Endothelial cell of umbilical vein (primary cell): Measurements from ENCODE around the gene RELN. TPM values are rescaled to one million over a fixed set of nuclear protein-coding genes. Genes with fewer than 3 reads are reported as not detected.
A peak's percentile ranks its signal among the peaks of the same experiment; 100 is the strongest.

ENCODE experiments used
- BruUV-seq: library from RNA; stranded (reverse); fragments of 400-500 nt; replicated peaks from 2 replicates; lab custom pipeline; 2021; lab: Mats Ljungman, UMichigan
- CTCF ChIA-PET: fragments of 300-600, 350-600 bp; sonication (Branson Sonifier 250); formaldehyde crosslinking; loops from one replicate; lab custom pipeline; 2021; ENCODE audit warnings: antibody characterized with exemption, inconsistent platforms; lab: Charles Lee
- POLR2A ChIA-PET: fragments of 300-600, 350-600 bp; sonication (Branson Sonifier 250); formaldehyde crosslinking; loops from one replicate; lab custom pipeline; 2021; ENCODE audit warnings: antibody characterized with exemption, inconsistent platforms; lab: Charles Lee
- DNase-seq: peaks from one replicate; pipeline ENCODE4 v3.0.0-alpha.2; 2011; ENCODE audit warnings: low read depth, low spot score
- FAIRE-seq: peaks from 2 replicates; lab custom pipeline; 2011; peaks lifted over from hg19 to GRCh38; lab: Jason Lieb, UNC
- H2AFZ ChIP-seq: 2 replicates; pipeline ENCODE4 v1.6.0; 2012; ENCODE audit warnings: low read depth, low read length, control low read depth, inconsistent platforms
- H3K27ac ChIP-seq: 2 replicates; pipeline ENCODE4 v1.5.1; 2011; ENCODE audit warnings: low read depth, mild to moderate bottlenecking, control low read depth, low read length, moderate library complexity; ENCODE audit not compliant: insufficient read depth
- H3K27me3 ChIP-seq, 2 experiments: 2 replicates each; pipeline versions ENCODE4 v1.6.0 to v1.6.1; 2011; ENCODE audit warnings: low read length in 2 of 2, mixed read lengths in 1 of 2; ENCODE audit not compliant: control insufficient read depth in 2 of 2, insufficient read depth in 2 of 2
- H3K36me3 ChIP-seq, 2 experiments: 2 replicates in 1 of 2; 3 replicates in 1 of 2; pipeline ENCODE4 v1.5.1; 2011; ENCODE audit warnings: low read length in 2 of 2, mild to moderate bottlenecking in 1 of 2, moderate library complexity in 1 of 2; ENCODE audit not compliant: control insufficient read depth in 2 of 2, insufficient read depth in 2 of 2; ENCODE audit errors: extremely low read depth in 1 of 2
- H3K4me1 ChIP-seq: 3 replicates; pipeline ENCODE4 v1.5.1; 2011; ENCODE audit warnings: mild to moderate bottlenecking, low read length; ENCODE audit not compliant: control insufficient read depth, insufficient read depth; ENCODE audit errors: extremely low read depth
- H3K4me2 ChIP-seq: 2 replicates; pipeline ENCODE4 v1.6.1; 2011; ENCODE audit warnings: low read length, control low read depth, mixed read lengths; ENCODE audit not compliant: insufficient read depth
- H3K4me3 ChIP-seq, 3 experiments: fragments of 200-600 bp in 1 of 3; sonication (generic), shearing (Covaris generic) in 1 of 3; replicated peaks in 1 of 3; 2 replicates each; pipeline ENCODE4 v1.5.1; 2011 to 2016; ENCODE audit warnings: control low read depth in 3 of 3, low read length in 3 of 3, mild to moderate bottlenecking in 2 of 3, inconsistent platforms in 1 of 3, low read depth in 1 of 3, moderate library complexity in 1 of 3; ENCODE audit not compliant: insufficient read depth in 1 of 3
- H3K79me2 ChIP-seq: 2 replicates; pipeline ENCODE4 v1.6.0; 2012; ENCODE audit warnings: low read length, inconsistent platforms; ENCODE audit not compliant: control insufficient read depth, insufficient read depth
- H3K9ac ChIP-seq: replicated peaks from 2 replicates; pipeline ENCODE3; 2011; ENCODE audit warnings: low read length, control low read depth; ENCODE audit not compliant: insufficient read depth; ENCODE audit errors: extremely low read depth
- H3K9me1 ChIP-seq: replicated peaks from 3 replicates; pipeline ENCODE4 v1.6.0; 2011; ENCODE audit warnings: mild to moderate bottlenecking, low read length; ENCODE audit not compliant: control insufficient read depth, insufficient read depth; ENCODE audit errors: extremely low read depth
- H3K9me3 ChIP-seq: replicated peaks from 2 replicates; pipeline ENCODE4 v1.5.1; 2012; ENCODE audit warnings: low read length, inconsistent platforms; ENCODE audit not compliant: control insufficient read depth, insufficient read depth
- H4K20me1 ChIP-seq: replicated peaks from 2 replicates; pipeline ENCODE3; 2011; ENCODE audit warnings: mild to moderate bottlenecking, low read length; ENCODE audit not compliant: control insufficient read depth, insufficient read depth; ENCODE audit errors: extremely low read depth
- EZH2 ChIP-seq: IDR thresholded peaks from 2 replicates; pipeline ENCODE4 v1.6.1; 2012; ENCODE audit warnings: borderline replicate concordance, low read depth, mild to moderate bottlenecking, moderate library complexity, low read length, inconsistent platforms; ENCODE audit not compliant: severe bottlenecking
- FOS ChIP-seq: IDR thresholded peaks from 2 replicates; pipeline ENCODE4 v1.6.1; 2011; ENCODE audit warnings: mild to moderate bottlenecking, low read length, moderate library complexity, borderline replicate concordance; ENCODE audit not compliant: insufficient read depth
- GATA2 ChIP-seq: IDR thresholded peaks from 2 replicates; pipeline ENCODE4 v1.7.0; 2011; ENCODE audit warnings: low read depth, mild to moderate bottlenecking, moderate library complexity, mixed read lengths, low read length; ENCODE audit not compliant: insufficient read length, insufficient read depth
- JUN ChIP-seq: IDR thresholded peaks from 2 replicates; pipeline ENCODE4 v1.6.1; 2011; ENCODE audit warnings: borderline replicate concordance, low read depth; ENCODE audit not compliant: insufficient read length, insufficient read depth
- MYC ChIP-seq: IDR thresholded peaks from one replicate; pipeline ENCODE4 v1.6.1; 2011; ENCODE audit warnings: mild to moderate bottlenecking, low read depth, low read length
- POLR2A ChIP-seq: IDR thresholded peaks from 2 replicates; pipeline ENCODE4 v1.6.1; 2012; ENCODE audit warnings: low read depth, mild to moderate bottlenecking, control low read depth, low read length
- POLR2AphosphoS5 ChIP-seq: IDR thresholded peaks from 2 replicates; pipeline ENCODE4 v1.6.1; 2012; ENCODE audit warnings: low read depth, mild to moderate bottlenecking, control low read depth, low read length, moderate library complexity; ENCODE audit not compliant: insufficient read depth
- dilution Hi-C: fragments of 300-500 bp; cut with MboI; formaldehyde crosslinking; loops from one replicate; pipeline ENCODE4 v1.15.0; 2019; ENCODE audit warnings: low sequenced_read_pairs; ENCODE audit not compliant: extremely low pct_ligation_motif_present
- intact Hi-C: fragments of 100-400 bp; cut with micrococcal nuclease; formaldehyde crosslinking; loops from one replicate; pipeline ENCODE4 v1.10.0; 2022
- polyA plus RNA-seq, 4 experiments: library from polyadenylated mRNA; depleted of rRNA in 3 of 4; stranded (reverse) in 3 of 4; unstranded in 1 of 4; fragments of >200 nt; gene quantifications; 2 replicates each; pipeline versions ENCODE4 v1.2.1 to v1.2.3, GENCODE V29; 2011 to 2012; ENCODE audit warnings: missing spikeins in 1 of 4
- total RNA-seq: library from RNA; stranded (reverse); gene quantifications from 2 replicates; pipeline ENCODE4 v1.2.3, GENCODE V29; 2021
- TF ChIP-seq, protein P1 (sequence below): IDR thresholded peaks from 2 replicates; pipeline ENCODE4 v1.6.1; 2011; ENCODE audit not compliant: insufficient read depth, insufficient read length
- TF ChIP-seq, protein P2 (sequence below), 2 donors: IDR thresholded peaks; 1 replicate in 1 of 2; 2 replicates in 1 of 2; pipeline ENCODE4 v1.5.1; 2011; ENCODE audit warnings: low read length in 2 of 2, mild to moderate bottlenecking in 2 of 2, moderate library complexity in 2 of 2, control low read depth in 1 of 2, inconsistent platforms in 1 of 2, low read depth in 1 of 2; ENCODE audit not compliant: insufficient read depth in 1 of 2; ENCODE audit errors: extremely low read depth in 1 of 2

RELN gene
- total and polyA plus RNA-seq, 2 donors (not counting 3 experiments of a cell fraction or from before 2014, with no cell fraction given), result 0.15 to 0.22 TPM

DNA sequence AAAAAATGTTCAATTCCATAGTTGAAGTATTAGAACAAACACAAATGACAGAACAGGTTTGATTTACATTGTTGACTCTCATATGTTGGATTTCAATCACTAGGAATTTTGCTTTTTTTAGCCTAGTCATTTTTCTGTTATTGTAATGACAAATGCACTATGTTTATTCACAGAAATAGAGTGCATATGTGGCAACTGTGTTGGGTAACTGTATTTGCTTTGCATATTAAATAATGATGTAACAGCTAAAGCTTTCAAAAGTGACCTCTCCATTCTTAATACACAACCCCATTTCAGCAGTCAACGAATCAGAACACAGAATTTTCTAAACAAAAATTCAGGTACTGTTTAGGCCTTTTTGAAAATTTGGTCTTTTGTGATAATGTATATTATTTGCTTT lies 489.5 kb downstream of the RELN start:
- no peak overlapping the region for H3K4me3 ChIP-seq
- BruUV-seq, result no TSS peak
- FAIRE-seq, result peak; percentile 26
- H2AFZ ChIP-seq, result no peak overlapping the region
- dilution Hi-C loops, result no loop called here
- H3K27ac ChIP-seq, result no peak overlapping the region
- intact Hi-C loops, result no loop called here
- ChIA-PET CTCF (interaction anchor here (0.8 kb wide), 1 partner anchor 11 kb away, joined by 3 read pairs; no protein-coding TSS in a partner anchor), POLR2A (no interaction called here)
- no peak overlapping the region for H3K4me2 ChIP-seq
- DNase-seq, result no peak
- no peaks in the 10 kb centered on the region for H4K20me1 ChIP-seq
- H3K27me3 ChIP-seq, result peaks cover 0 to 7% of the 10 kb centered on the region in 2 experiments
- H3K9me1 ChIP-seq, result no peaks in the 10 kb centered on the region
- no peaks in the 10 kb centered on the region for H3K9me3 ChIP-seq
- no peak for TF ChIP-seq POLR2A
- no peak for TF ChIP-seq JUN
- TF ChIP-seq, protein P1, sequence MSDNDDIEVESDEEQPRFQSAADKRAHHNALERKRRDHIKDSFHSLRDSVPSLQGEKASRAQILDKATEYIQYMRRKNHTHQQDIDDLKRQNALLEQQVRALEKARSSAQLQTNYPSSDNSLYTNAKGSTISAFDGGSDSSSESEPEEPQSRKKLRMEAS, result no peak
- TF ChIP-seq MYC, result no peak
- TF ChIP-seq POLR2AphosphoS5, result no peak
- TF ChIP-seq EZH2, result no peak
- TF ChIP-seq FOS, result no peak
- TF ChIP-seq, protein P2, sequence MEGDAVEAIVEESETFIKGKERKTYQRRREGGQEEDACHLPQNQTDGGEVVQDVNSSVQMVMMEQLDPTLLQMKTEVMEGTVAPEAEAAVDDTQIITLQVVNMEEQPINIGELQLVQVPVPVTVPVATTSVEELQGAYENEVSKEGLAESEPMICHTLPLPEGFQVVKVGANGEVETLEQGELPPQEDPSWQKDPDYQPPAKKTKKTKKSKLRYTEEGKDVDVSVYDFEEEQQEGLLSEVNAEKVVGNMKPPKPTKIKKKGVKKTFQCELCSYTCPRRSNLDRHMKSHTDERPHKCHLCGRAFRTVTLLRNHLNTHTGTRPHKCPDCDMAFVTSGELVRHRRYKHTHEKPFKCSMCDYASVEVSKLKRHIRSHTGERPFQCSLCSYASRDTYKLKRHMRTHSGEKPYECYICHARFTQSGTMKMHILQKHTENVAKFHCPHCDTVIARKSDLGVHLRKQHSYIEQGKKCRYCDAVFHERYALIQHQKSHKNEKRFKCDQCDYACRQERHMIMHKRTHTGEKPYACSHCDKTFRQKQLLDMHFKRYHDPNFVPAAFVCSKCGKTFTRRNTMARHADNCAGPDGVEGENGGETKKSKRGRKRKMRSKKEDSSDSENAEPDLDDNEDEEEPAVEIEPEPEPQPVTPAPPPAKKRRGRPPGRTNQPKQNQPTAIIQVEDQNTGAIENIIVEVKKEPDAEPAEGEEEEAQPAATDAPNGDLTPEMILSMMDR (IDR thresholded peaks at IDR 0.05; ENCODE audit: extremely low read depth in 1 of 2, insufficient read depth in 1 of 2, low read depth in 1 of 2, low read length in 2 of 2), result no peak
- TF ChIP-seq GATA2, result no peak
- H3K36me3 ChIP-seq, result no peaks in the 10 kb centered on the region
- no peaks in the 10 kb centered on the region for H3K79me2 ChIP-seq
- no peak overlapping the region for H3K9ac ChIP-seq
- no peaks in the 10 kb centered on the region for H3K4me1 ChIP-seq
